HG02642 (cell line): Measurements from ENCODE around the gene AMMECR1.

Source experiments
- ATAC-seq: cut with Tn5 transposase; IDR thresholded peaks from one replicate; pipeline ENCODE4 v1.9.1; 2021; ENCODE audit warnings: mild to moderate bottlenecking; ENCODE audit not compliant: unreplicated experiment, poor library complexity

Gene AMMECR1

DNA sequence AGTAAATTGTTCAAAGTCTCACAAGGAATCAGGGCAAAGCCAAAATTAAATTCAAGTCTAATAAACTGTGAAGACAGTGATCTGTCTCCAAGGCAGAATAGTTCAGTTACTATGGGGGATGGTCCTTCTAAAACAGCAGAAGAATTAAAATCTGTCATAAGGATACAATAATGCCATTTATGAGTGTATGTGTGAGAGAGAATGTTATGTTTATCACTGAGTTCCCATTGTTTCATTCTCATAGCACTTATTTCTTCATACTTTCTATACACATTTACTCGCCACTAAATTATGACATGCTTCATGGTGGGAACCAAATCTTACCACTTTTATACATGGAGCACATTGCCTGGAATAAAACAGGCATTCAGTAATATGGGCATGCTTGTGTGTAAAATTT, 102.5 kb downstream of the AMMECR1 start:
- no peak for ATAC-seq

DNA sequence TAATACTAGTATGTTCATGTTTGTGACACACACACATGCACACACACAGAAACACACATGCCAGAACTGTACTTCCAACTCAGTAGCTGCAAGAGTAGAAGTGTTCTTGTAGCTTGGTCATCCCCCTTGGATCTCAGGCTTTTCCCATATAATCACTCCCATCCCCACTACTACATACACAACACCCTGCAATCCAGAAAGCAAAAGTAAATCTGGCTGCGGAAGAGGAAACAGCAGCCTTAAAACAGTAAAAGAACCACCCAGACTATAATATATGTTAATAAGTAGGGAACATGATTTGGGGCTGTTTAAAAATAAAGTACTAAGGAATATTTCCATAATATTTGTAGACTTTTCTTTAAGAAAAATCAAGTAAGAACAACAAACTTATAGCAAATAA, 103.2 kb downstream of the AMMECR1 start:
- ATAC-seq: no peak

GRCh38 chrX:110213183-110213582, 104.7 kb downstream of the AMMECR1 start:
- ATAC-seq: no peak

DNA sequence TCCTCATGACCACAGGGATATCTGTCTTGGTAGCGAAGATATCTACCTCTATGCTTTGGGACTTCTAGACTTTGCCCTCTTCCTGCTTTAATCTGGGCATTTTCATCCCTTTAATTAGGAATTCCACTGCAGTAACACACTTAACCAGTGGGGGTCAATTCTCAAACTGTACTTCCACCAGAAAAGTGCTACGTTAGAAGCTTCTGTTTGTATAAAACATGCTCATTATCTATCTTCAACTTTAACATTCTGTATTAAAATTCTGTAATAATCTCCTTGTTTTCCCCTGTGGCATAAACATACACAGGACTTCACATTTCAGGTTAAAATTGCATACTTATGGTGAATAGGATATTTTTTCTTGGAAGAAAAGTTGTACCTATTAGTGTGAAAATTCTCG, 105.6 kb downstream of the AMMECR1 start:
- no peak for ATAC-seq

- no peak for ATAC-seq
These were observed 106.5 kb downstream of the AMMECR1 start for GRCh38 chrX:110211340-110211739.

GRCh38 chrX:110210417-110211139, 107.3 kb downstream of the AMMECR1 start:
- no peak for ATAC-seq

- ATAC-seq: no peak
These were observed 109.8 kb downstream of the AMMECR1 start for GRCh38 chrX:110208092-110208491.

- ATAC-seq: no peak
These were observed 112.9 kb downstream of the AMMECR1 start for GRCh38 chrX:110204986-110205385.

DNA sequence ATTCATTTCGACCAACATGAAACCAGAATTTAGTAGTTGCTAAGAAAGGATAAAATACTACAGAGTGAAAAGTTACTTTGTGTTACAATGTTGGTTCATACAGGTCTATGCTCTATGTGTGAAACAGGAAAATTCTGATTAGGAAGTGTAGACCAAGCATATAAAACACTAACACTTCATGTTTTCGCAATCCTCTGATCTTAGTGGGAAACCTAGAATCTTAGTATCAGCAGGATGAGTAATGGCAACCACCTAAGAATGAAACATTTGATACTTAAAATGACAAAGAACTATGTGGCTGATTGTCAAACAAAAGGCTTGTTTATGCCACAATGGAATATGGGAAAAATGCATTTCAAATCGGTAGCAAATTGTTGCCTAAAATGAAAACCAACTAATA, 116.1 kb downstream of the AMMECR1 start:
- no peak for ATAC-seq

DNA sequence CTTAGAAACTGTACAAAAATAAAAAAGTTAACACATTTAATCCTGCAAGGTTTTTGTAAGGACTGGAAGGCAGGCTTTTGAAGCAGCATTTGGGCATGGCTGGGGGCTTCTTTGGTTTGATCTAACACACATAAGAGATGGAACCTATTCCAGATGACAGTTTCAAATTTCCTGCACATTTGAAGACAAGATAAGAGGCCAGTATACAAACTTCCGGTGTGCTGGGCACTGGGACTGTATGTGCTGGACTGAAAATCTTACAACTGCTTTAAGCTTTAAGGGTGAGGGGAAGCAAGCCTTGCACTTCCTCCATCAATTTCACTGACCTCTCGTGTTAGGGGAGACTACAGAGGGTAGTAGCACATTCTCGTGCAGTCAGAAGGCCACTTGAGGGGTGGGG, 122.9 kb downstream of the AMMECR1 start:
- ATAC-seq: no peak

GRCh38 chrX:110192516-110192915, 125.4 kb downstream of the AMMECR1 start:
- ATAC-seq: no peak

GRCh38 chrX:110188701-110189558, 129.0 kb downstream of the AMMECR1 start:
- ATAC-seq: no peak

GRCh38 chrX:110183314-110183713, 134.6 kb downstream of the AMMECR1 start:
- ATAC-seq: no peak

GRCh38 chrX:110182865-110183264, 135.0 kb downstream of the AMMECR1 start:
- no peak for ATAC-seq

DNA sequence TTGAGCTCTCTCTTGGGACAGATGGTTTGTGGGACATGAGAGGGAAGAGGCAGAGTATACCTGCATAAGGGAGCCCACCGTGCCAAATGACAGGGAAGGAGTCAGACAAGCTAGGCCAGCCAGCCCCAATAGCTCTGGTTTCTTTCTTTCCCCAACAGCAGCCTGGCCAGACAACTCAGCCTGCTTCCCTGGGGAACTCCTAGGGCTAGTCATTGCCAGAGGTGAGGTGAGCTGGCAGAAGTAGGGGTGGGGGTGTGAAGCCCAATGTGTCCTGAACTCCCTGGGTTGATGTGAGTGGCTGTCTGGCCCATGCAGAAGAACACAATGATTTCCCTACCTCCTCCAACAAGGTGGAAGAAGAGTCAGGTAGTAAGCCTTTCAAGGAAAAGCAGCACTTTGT, 135.5 kb downstream of the AMMECR1 start:
- no peak for ATAC-seq

- ATAC-seq: no peak
These were observed 136.3 kb downstream of the AMMECR1 start for GRCh38 chrX:110181459-110182137.

GRCh38 chrX:110180928-110181310, 137.0 kb downstream of the AMMECR1 start:
- no peak for ATAC-seq

DNA sequence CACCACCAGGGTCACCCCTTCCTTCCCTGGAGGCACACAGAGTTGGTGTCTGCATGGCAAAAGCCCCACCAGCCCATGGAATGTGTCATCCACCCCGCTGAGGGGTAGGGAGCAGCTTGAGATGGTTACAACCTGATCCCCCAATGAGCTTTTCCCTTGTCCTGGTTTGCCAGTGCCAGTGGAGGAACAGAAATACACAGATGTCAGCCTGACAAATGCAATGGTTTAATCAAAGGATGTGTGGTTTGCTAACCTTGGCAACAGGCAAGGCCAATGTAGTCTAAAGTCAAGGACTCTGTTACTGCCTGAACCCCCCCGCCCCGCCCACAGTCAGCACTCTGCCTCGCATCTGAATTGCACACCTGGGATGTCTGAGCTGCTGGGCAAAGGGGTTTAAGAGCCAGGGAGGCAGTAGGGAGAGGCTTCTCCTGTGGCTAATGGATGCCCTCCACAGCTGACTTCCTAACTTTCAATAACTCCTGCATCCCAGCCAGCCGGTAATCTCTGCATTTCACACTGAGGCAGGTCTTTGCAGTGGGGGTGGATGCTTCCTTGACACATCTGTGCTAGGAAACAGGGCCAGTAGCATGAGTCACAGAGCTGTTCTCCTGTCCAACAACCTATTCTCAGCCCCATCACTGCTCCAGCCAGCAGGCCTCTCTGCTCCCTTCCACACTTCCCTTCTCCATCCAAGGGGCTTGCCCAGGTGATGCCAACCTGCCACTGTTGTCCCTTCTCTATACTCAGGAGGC, 137.5 kb downstream of the AMMECR1 start:
- no peak for ATAC-seq

DNA sequence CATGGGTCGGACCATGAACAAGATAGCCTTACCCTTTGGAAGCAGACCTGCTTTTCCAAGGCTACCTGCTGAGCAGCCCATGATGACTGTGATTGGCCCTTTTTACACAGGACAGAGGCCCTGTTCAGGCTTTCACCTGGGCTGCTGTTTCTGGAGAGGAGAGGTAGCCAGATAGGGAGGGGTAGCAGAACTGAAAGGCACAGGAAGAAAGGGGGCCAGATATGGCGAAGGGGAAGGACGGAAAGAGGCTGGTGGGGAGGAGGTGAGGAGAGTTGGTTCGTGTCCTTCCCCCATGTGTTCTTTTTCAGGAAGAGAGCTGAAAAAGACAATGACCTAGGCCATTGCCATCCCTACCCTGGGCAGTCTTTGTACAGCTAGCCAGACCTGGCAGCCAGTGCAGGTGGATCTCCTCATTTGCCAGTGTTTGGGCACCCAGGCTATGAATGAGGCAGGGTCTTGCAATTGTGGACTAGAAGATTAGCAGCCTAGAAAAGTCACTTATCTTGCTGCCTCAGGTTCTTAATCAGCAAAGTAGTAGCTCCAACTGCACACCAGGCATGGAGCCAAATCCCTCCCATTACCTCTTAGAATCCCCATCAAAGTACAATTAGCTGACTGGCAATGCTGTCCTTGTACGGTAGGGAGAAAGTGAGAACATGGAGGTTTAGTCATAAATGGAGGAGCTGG, 139.6 kb downstream of the AMMECR1 start:
- no peak for ATAC-seq

DNA sequence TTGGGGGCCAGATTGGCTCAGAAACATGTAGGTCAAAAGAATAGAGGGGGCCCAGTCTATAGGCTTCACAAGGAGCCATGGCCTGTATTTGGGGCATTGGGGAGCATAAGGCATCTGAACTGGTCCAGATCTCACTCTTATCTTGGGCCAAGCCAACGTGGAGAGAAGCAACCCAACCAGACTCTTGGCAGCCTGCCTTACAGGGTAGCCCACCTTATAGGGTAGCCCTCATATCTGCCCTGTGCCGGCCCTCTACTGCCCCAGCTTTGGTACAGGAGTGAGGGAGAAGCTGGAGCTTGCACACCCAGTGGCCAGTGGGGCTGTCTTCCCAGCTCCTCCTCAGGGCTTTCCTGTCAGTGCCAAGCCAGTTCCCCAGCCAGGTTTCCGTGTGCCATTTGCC, 142.2 kb downstream of the AMMECR1 start:
- no peak for ATAC-seq
